Mucosa of rectum (tissue), 2 donors: ENCODE results near the gene EHD2.
"Not testable (repeated sequence)": the region's sequence is repeated elsewhere in the genome, so short reads cannot be mapped to it uniquely, and the experiment has no call there.

Experiments
- H3K27ac ChIP-seq, 2 donors: one replicate each; pipeline ENCODE4 v1.7.0; 2013; ENCODE audit warnings: inconsistent platforms in 2 of 2, low read depth in 2 of 2, low read length in 2 of 2
- H3K27me3 ChIP-seq, 2 donors: one replicate each; pipeline ENCODE4 v1.7.0; 2013; ENCODE audit warnings: low read length in 2 of 2; ENCODE audit not compliant: control insufficient read depth in 2 of 2, insufficient read depth in 2 of 2
- H3K36me3 ChIP-seq, 2 donors: one replicate each; pipeline ENCODE4 v1.7.0; 2013; ENCODE audit warnings: low read length in 2 of 2; ENCODE audit not compliant: control insufficient read depth in 2 of 2, insufficient read depth in 2 of 2
- H3K4me1 ChIP-seq, 2 donors: one replicate each; pipeline ENCODE4 v1.7.0; 2013; ENCODE audit warnings: low read length in 2 of 2, mild to moderate bottlenecking in 1 of 2; ENCODE audit not compliant: control insufficient read depth in 2 of 2, insufficient read depth in 2 of 2
- H3K4me3 ChIP-seq, 2 donors: one replicate each; pipeline ENCODE4 v1.7.0; 2013; ENCODE audit warnings: low read length in 2 of 2
- H3K9ac ChIP-seq, 2 donors: one replicate each; pipeline ENCODE4 v1.7.0; 2013; ENCODE audit warnings: low read length in 2 of 2, low read depth in 1 of 2, mild to moderate bottlenecking in 1 of 2
- H3K9me3 ChIP-seq, 2 donors: one replicate each; pipeline ENCODE4 v1.7.0; 2013; ENCODE audit warnings: low read length in 2 of 2; ENCODE audit not compliant: control insufficient read depth in 2 of 2
- donor health status: healthy.
- donor health status: Normal muscosa, but diverticular disease.

EHD2 gene

DNA sequence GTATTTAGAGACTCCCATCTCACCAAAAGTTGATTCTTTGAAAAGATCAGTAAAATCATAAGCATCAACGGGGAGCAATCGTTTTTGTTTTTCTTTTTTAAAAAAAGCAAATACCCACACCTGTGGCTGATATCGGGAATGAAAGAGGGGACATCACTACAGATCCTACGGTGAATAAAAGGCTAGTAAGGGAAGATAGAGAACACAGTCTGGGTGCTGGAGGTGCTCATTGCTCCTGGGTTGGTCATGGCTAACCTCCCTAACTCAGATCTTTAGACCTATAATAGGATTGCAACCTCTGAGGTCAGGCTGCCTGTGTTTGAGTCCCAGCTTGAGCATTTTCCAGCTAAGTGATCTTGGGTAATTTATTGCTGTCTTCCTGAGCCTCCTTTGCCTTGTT, 1.1 kb downstream of the EHD2 start:
- Histone ChIP-seq H3K9ac (no peak overlapping the region), H3K9me3 (no peaks in the 10 kb centered on the region), H3K4me3 (peak overlapping the region; percentile 39 to 71), H3K4me1 (peaks cover 3 to 6% of the 10 kb centered on the region in 2 donors), H3K36me3 (no peaks in the 10 kb centered on the region), H3K27ac (peak overlapping the region in 1 of 2 donors; percentile 68), H3K27me3 (peaks cover 2 to 12% of the 10 kb centered on the region in 2 donors)

- not testable (repeated sequence) for H3K4me3 ChIP-seq, H3K4me1 ChIP-seq, H3K9ac ChIP-seq
These were observed 1.6 kb downstream of the EHD2 start for GRCh38 chr19:47714855-47715254.

DNA sequence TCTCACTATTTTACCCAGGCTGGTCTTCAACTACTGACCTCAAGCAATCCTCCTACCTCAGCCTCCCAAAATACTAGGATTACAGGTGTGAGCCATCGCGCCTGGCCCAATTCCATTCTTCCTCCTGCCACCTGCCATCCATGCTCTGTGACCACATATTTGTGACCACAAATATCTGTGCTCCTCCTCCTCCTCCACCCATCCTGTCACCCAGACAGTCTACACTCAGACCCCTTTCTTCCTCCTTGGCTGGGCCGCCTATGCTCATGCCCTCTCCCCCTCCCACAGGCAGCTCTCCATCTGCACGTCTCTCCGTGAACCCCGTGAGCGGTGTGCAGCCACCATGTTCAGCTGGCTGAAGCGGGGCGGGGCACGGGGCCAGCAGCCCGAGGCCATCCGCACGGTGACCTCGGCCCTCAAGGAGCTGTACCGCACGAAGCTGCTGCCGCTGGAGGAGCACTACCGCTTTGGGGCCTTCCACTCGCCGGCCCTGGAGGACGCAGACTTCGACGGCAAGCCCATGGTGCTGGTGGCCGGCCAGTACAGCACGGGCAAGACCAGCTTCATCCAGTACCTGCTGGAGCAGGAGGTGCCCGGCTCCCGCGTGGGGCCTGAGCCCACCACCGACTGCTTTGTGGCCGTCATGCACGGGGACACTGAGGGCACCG, 3.2 kb downstream of the EHD2 start:
- Histone ChIP-seq H3K36me3 (no peaks in the 10 kb centered on the region), H3K4me3 (no peak overlapping the region), H3K9ac (no peak overlapping the region), H3K27ac (peak overlapping the region in 1 of 2 donors; percentile 15), H3K4me1 (peaks cover 6 to 11% of the 10 kb centered on the region in 2 donors), H3K27me3 (peaks cover 2 to 16% of the 10 kb centered on the region in 2 donors), H3K9me3 (no peaks in the 10 kb centered on the region)

More at GRCh38 chr19:47714855-47715254, 1.6 kb downstream of the EHD2 start:
- H3K9me3 ChIP-seq, H3K36me3 ChIP-seq, H3K27ac ChIP-seq: not testable (repeated sequence)
- H3K27me3 ChIP-seq = peaks cover 2 to 12% of the 10 kb centered on the region in 2 donors

- not testable (repeated sequence) for H3K4me1 ChIP-seq, H3K36me3 ChIP-seq, H3K4me3 ChIP-seq, H3K9ac ChIP-seq, H3K9me3 ChIP-seq
- H3K27ac ChIP-seq = peak overlapping the region; percentile 69 to 75
- peaks cover 2 to 13% of the 10 kb centered on the region in 2 donors for H3K27me3 ChIP-seq
These were observed 5.3 kb downstream of the EHD2 start for GRCh38 chr19:47718415-47719046.

GRCh38 chr19:47719047-47719859, 6.0 kb downstream of the EHD2 start:
- no peak overlapping the region for H3K9ac ChIP-seq

GRCh38 chr19:47720669-47721422, 7.6 kb downstream of the EHD2 start:
- no peak overlapping the region for H3K4me3 ChIP-seq
- H3K9ac ChIP-seq = no peak overlapping the region
- peaks cover 0 to 3% of the 10 kb centered on the region in 2 donors for H3K36me3 ChIP-seq
- H3K27me3 ChIP-seq = peaks cover 2 to 5% of the 10 kb centered on the region in 2 donors
- peak overlapping the region; percentile 27 to 75 for H3K27ac ChIP-seq
- H3K4me1 ChIP-seq = peaks cover 6 to 8% of the 10 kb centered on the region in 2 donors
- no peaks in the 10 kb centered on the region for H3K9me3 ChIP-seq

More at GRCh38 chr19:47719047-47719859, 6.0 kb downstream of the EHD2 start:
- Histone ChIP-seq H3K27me3 (peaks cover 2 to 8% of the 10 kb centered on the region in 2 donors), H3K36me3 (no peaks in the 10 kb centered on the region), H3K9me3 (no peaks in the 10 kb centered on the region), H3K4me1 (peaks cover 6 to 8% of the 10 kb centered on the region in 2 donors), H3K4me3 (no peak overlapping the region), H3K27ac (peak overlapping the region; percentile 69 to 75)

- Histone ChIP-seq H3K4me3 (no peak overlapping the region), H3K4me1 (peaks cover 3 to 5% of the 10 kb centered on the region in 2 donors), H3K27me3 (peaks cover 2 to 5% of the 10 kb centered on the region in 2 donors), H3K27ac (peak overlapping the region in 1 of 2 donors; percentile 23), H3K36me3 (peaks cover 0 to 3% of the 10 kb centered on the region in 2 donors), H3K9ac (no peak overlapping the region), H3K9me3 (no peaks in the 10 kb centered on the region)
These were observed 10.3 kb downstream of the EHD2 start for GRCh38 chr19:47723581-47723940.

GRCh38 chr19:47725759-47726401, 12.7 kb downstream of the EHD2 start:
- Histone ChIP-seq H3K36me3 (peaks cover 0 to 3% of the 10 kb centered on the region in 2 donors), H3K9ac (no peak overlapping the region), H3K4me3 (no peak overlapping the region), H3K4me1 (peaks cover 7 to 11% of the 10 kb centered on the region in 2 donors), H3K27ac (no peak overlapping the region), H3K27me3 (peaks cover 0 to 9% of the 10 kb centered on the region in 2 donors), H3K9me3 (no peaks in the 10 kb centered on the region)

GRCh38 chr19:47726467-47726866, 13.2 kb downstream of the EHD2 start:
- H3K9ac ChIP-seq = no peak overlapping the region
- H3K4me3 ChIP-seq = no peak overlapping the region
- H3K4me1 ChIP-seq = peaks cover 7 to 10% of the 10 kb centered on the region in 2 donors
- H3K27ac ChIP-seq = no peak overlapping the region
- H3K9me3 ChIP-seq = no peaks in the 10 kb centered on the region
- peaks cover 0 to 9% of the 10 kb centered on the region in 2 donors for H3K27me3 ChIP-seq
- peaks cover 0 to 3% of the 10 kb centered on the region in 2 donors for H3K36me3 ChIP-seq
